Stomach (tissue), 9 donors: Measurements from ENCODE around the gene ABHD17B. TPM values are rescaled to one million over a fixed set of nuclear protein-coding genes. Genes with fewer than 3 reads are reported as not detected.

Source experiments
- DNase-seq, 2 donors: peaks; one replicate each; pipeline versions ENCODE4 v3.0.0 to v3.0.0-alpha.2; 2013 to 2019
- H3K27ac ChIP-seq, 5 donors: fragments of 200-600 bp in 4 of 5; sonication (generic) in 4 of 5; one replicate each; pipeline ENCODE4 v1.5.1; 2013 to 2019; ENCODE audit warnings: mild to moderate bottlenecking in 1 of 5, moderate library complexity in 1 of 5
- H3K27me3 ChIP-seq, 3 donors: fragments of 200-600 bp; sonication (generic); one replicate each; pipeline ENCODE4 v1.5.1; 2017 to 2019; ENCODE audit warnings: mixed run types in 1 of 3
- H3K36me3 ChIP-seq, 4 donors: fragments of 200-600 bp; sonication (generic); 1 replicate in 3 of 4; 2 replicates in 1 of 4; pipeline ENCODE4 v1.5.1; 2016 to 2019
- H3K4me1 ChIP-seq, 4 donors: fragments of 200-600 bp; sonication (generic); one replicate each; pipeline ENCODE4 v1.5.1; 2016 to 2019
- H3K4me3 ChIP-seq, 4 donors: fragments of 200-600 bp; sonication (generic) in 3 of 4; one replicate each; pipeline ENCODE4 v1.5.1; 2016 to 2019; ENCODE audit warnings: mild to moderate bottlenecking in 1 of 4
- H3K9me3 ChIP-seq, 4 donors: fragments of 200-600 bp; sonication (generic); one replicate each; pipeline ENCODE4 v1.5.1; 2016 to 2019
- CTCF ChIP-seq, 7 experiments: fragments of 450-650 bp in 4 of 7; fragments of 200-600 bp in 3 of 7; sonication (generic) in 3 of 7; IDR thresholded peaks; one replicate each; pipeline ENCODE4 v1.5.1; 2016 to 2019; ENCODE audit warnings: antibody characterized with exemption in 7 of 7, control low read depth in 2 of 7, mild to moderate bottlenecking in 1 of 7
- EP300 ChIP-seq: sonication (generic); formaldehyde crosslinking; IDR thresholded peaks from one replicate; pipeline ENCODE4 v1.6.1; 2017; ENCODE audit warnings: antibody characterized with exemption
- POLR2A ChIP-seq, 4 donors: fragments of 450-650 bp; IDR thresholded peaks; one replicate each; pipeline ENCODE4 v1.6.1; 2016; ENCODE audit warnings: antibody characterized with exemption in 4 of 4, control low read depth in 2 of 4, mild to moderate bottlenecking in 1 of 4, moderate library complexity in 1 of 4
- POLR2AphosphoS5 ChIP-seq, 3 donors: sonication (generic); formaldehyde crosslinking; IDR thresholded peaks; one replicate each; pipeline ENCODE4 v1.6.1; 2016; ENCODE audit warnings: antibody characterized with exemption in 3 of 3
- WGBS, 5 donors: extraction: QIAGEN DNeasy Blood & Tissue Kit in 3 of 5; methylation state at CpG; one replicate each; pipeline versions ENCODE4 v1.1.5 to v1.1.7; 2013 to 2018; 5-methylcytosine and 5-hydroxymethylcytosine counted together
- intact Hi-C: fragments of 100-400 bp; cut with DNase I; formaldehyde crosslinking; loops from one replicate; pipeline ENCODE4 v1.15.1; 2023; ENCODE audit warnings: low total_unique reads
- polyA plus RNA-seq, 3 donors: library from polyadenylated mRNA; stranded (reverse); fragments of 200-250 nt; gene quantifications; one replicate each; pipeline ENCODE4 v1.2.3, GENCODE V29; 2013
- total RNA-seq, 5 donors: library from RNA; depleted of rRNA; stranded (reverse); fragments of >200 nt; gene quantifications; one replicate each; pipeline versions ENCODE4 v1.1.0 to v1.2.3, GENCODE V29; 2014 to 2016
- donor health status: healthy with polysubstance abuse.
- donor health status: Bipolar disorder and iron deficiency.
- donor health status: healthy.

Gene ABHD17B
- total and polyA plus RNA-seq, 8 donors = 4.0 to 57.5 (median 11.2) TPM

- H3K27ac ChIP-seq = no peak overlapping the region
- no peaks in the 10 kb centered on the region for H3K27me3 ChIP-seq
- H3K36me3 ChIP-seq = no peaks in the 10 kb centered on the region
- H3K4me3 ChIP-seq = no peak overlapping the region
- intact Hi-C loops = no loop called here
- H3K4me1 ChIP-seq = no peaks in the 10 kb centered on the region
- no peaks in the 10 kb centered on the region for H3K9me3 ChIP-seq
- DNase-seq = no peak
- TF ChIP-seq EP300 = no peak
- TF ChIP-seq POLR2AphosphoS5 (IDR thresholded peaks at IDR 0.05) = no peak
- TF ChIP-seq POLR2A (IDR thresholded peaks at IDR 0.05) = no peak
- TF ChIP-seq CTCF (IDR thresholded peaks at IDR 0.05) = no peak
- 94 to 100% (median 100%) methylated on average over 1 of the region's 1 CpG for WGBS, 5 donors
These were observed 57.9 kb downstream of the ABHD17B start for GRCh38 chr9:71853084-71853483.

GRCh38 chr9:71850996-71851395, 60.0 kb downstream of the ABHD17B start:
- Histone ChIP-seq H3K9me3 (no peaks in the 10 kb centered on the region), H3K27me3 (no peaks in the 10 kb centered on the region), H3K4me1 (no peaks in the 10 kb centered on the region), H3K4me3 (no peak overlapping the region), H3K36me3 (no peaks in the 10 kb centered on the region), H3K27ac (no peak overlapping the region)
- intact Hi-C loops = no loop called here
- no peak for DNase-seq
- TF ChIP-seq EP300 = no peak
- no peak for TF ChIP-seq CTCF (IDR thresholded peaks at IDR 0.05)
- no peak for TF ChIP-seq POLR2AphosphoS5 (IDR thresholded peaks at IDR 0.05)
- no peak for TF ChIP-seq POLR2A (IDR thresholded peaks at IDR 0.05)

GRCh38 chr9:71847892-71848291, 63.1 kb downstream of the ABHD17B start:
- WGBS, 5 donors = 71 to 93% (median 88%) methylated on average over 2 of the region's 2 CpGs

GRCh38 chr9:71844808-71845207, 66.2 kb downstream of the ABHD17B start:
- H3K36me3 ChIP-seq = no peaks in the 10 kb centered on the region
- no peak for DNase-seq
- no peak overlapping the region for H3K4me3 ChIP-seq
- intact Hi-C loops = no loop called here
- no peak for TF ChIP-seq CTCF (IDR thresholded peaks at IDR 0.05)
- H3K4me1 ChIP-seq = no peaks in the 10 kb centered on the region
- H3K9me3 ChIP-seq = peaks cover 0 to 4% (median 0%) of the 10 kb centered on the region in 4 donors
- H3K27ac ChIP-seq = no peak overlapping the region
- H3K27me3 ChIP-seq = no peaks in the 10 kb centered on the region

More at GRCh38 chr9:71847892-71848291, 63.1 kb downstream of the ABHD17B start:
- H3K27ac ChIP-seq = no peak overlapping the region
- intact Hi-C loops = no loop called here
- H3K27me3 ChIP-seq = no peaks in the 10 kb centered on the region
- no peaks in the 10 kb centered on the region for H3K9me3 ChIP-seq
- H3K36me3 ChIP-seq = no peaks in the 10 kb centered on the region
- no peak overlapping the region for H3K4me3 ChIP-seq
- H3K4me1 ChIP-seq = no peaks in the 10 kb centered on the region
- TF ChIP-seq POLR2AphosphoS5 (IDR thresholded peaks at IDR 0.05) (no peak), POLR2A (IDR thresholded peaks at IDR 0.05) (no peak), CTCF (IDR thresholded peaks at IDR 0.05) (no peak), EP300 (no peak)
- DNase-seq = no peak

GRCh38 chr9:71839668-71840067, 71.3 kb downstream of the ABHD17B start:
- no peak for DNase-seq
- intact Hi-C loops = no loop called here
- Histone ChIP-seq H3K9me3 (peaks cover 0 to 6% (median 0%) of the 10 kb centered on the region in 4 donors), H3K36me3 (no peaks in the 10 kb centered on the region), H3K27ac (no peak overlapping the region), H3K27me3 (no peaks in the 10 kb centered on the region), H3K4me3 (no peak overlapping the region), H3K4me1 (no peaks in the 10 kb centered on the region)
- TF ChIP-seq EP300 = no peak
- TF ChIP-seq POLR2A (IDR thresholded peaks at IDR 0.05) = no peak
- TF ChIP-seq CTCF (IDR thresholded peaks at IDR 0.05) = no peak
- no peak for TF ChIP-seq POLR2AphosphoS5 (IDR thresholded peaks at IDR 0.05)
- WGBS, 5 donors = 86 to 93% (median 90%) methylated on average over 5 of the region's 5 CpGs
